GM18909 (cell line): ENCODE data around the gene BIRC5.

ENCODE experiments used
- ATAC-seq: cut with Tn5 transposase; IDR thresholded peaks from one replicate; pipeline ENCODE4 v1.9.1; 2021; ENCODE audit warnings: mild to moderate bottlenecking; ENCODE audit not compliant: unreplicated experiment, poor library complexity

Gene BIRC5

GRCh38 chr17:78269955-78270381 lies 55.9 kb downstream of the BIRC5 start:
- ATAC-seq: no peak

DNA sequence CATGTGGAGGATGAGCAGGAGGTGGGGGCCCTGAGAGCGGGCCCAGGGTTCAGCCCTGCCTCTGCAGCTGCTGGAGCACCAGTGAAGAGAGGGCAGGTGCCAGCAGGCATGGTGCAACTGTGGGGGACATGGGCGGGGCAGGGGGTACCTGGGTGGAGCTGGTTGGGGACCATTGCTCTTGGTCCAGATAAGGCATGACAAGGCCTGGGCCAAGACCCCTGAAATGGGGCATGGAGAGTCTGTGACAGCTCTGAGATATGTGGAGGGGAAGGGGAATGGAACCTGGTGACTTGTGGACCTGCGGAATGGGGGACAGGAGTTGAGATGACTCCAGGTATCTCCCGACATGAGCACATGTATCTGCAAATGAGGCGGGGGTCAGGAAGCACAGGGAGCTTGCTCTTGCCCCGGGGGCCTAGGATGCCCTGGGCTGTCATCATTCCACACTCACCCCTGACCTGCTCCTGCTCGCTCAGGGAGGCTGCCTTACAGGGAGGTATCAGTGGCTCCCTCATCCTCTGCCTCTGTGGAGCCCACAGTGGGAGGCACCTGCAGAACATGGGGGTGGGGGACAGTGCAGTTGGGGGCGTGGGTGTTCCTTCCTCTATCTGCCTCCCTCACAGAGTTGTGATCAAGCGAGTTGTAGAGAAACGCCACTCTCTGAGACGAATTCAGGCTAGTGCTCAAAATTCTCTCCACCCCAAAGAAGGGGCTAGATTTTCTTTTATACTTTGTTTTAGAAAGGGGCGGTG lies 57.5 kb downstream of the BIRC5 start:
- ATAC-seq: no peak

- ATAC-seq: no peak
Observed at GRCh38 chr17:78272181-78272913, 58.3 kb downstream of the BIRC5 start.

GRCh38 chr17:78272914-78273258 lies 58.8 kb downstream of the BIRC5 start:
- no peak for ATAC-seq

GRCh38 chr17:78273813-78274212 lies 59.8 kb downstream of the BIRC5 start:
- no peak for ATAC-seq
